SK-N-SH (cell line): ENCODE data around the gene CYP26C1. TPM values are rescaled to one million over a fixed set of nuclear protein-coding genes. Genes with fewer than 3 reads are reported as not detected.

Source experiments
- CTCF ChIA-PET: fragments of 300-600, 350-600 bp; formaldehyde crosslinking; extraction: SDS; loops from one replicate; lab custom pipeline; 2021; lab: Yijun Ruan, JAX
- POLR2A ChIA-PET: fragments of 350-600 bp; sonication (Branson Sonifier 250); formaldehyde crosslinking; extraction: SDS; loops from one replicate; lab custom pipeline; 2020; ENCODE audit warnings: antibody characterized with exemption, inconsistent platforms; lab: Yijun Ruan, JAX
- DNase-seq: peaks from one replicate; pipeline ENCODE4 v3.0.0; 2012
- H2AFZ ChIP-seq: fragments of 200-600 bp; sonication (generic); 2 replicates; pipeline ENCODE4 v1.8.1; 2016; ENCODE audit warnings: antibody characterized with exemption, mild to moderate bottlenecking, low read depth
- H3F3A ChIP-seq: fragments of 200-600 bp; sonication (generic); replicated peaks from 2 replicates; pipeline ENCODE3; 2016; ENCODE audit warnings: antibody characterized with exemption, mild to moderate bottlenecking; ENCODE audit not compliant: insufficient read depth
- H3K27ac ChIP-seq, 2 experiments: fragments of 200-500 bp in 1 of 2; fragments of 200-600 bp in 1 of 2; sonication (Bioruptor generic) in 1 of 2; sonication (generic), shearing (Covaris generic) in 1 of 2; 2 replicates each; pipeline versions ENCODE4 v1.5.1 to v1.6.1; 2014 to 2016; ENCODE audit warnings: low read depth in 2 of 2, inconsistent platforms in 1 of 2, low read length in 1 of 2, mild to moderate bottlenecking in 1 of 2, mixed read lengths in 1 of 2
- H3K27me3 ChIP-seq: fragments of 200-600 bp; sonication (generic), shearing (Covaris generic); 2 replicates; pipeline ENCODE4 v1.6.1; 2016; ENCODE audit warnings: mixed run types; ENCODE audit not compliant: insufficient read depth
- H3K36me3 ChIP-seq, 2 experiments: fragments of 200-500 bp in 1 of 2; fragments of 200-600 bp in 1 of 2; sonication (Bioruptor generic) in 1 of 2; sonication (generic) in 1 of 2; replicated peaks in 1 of 2; 2 replicates each; pipeline versions ENCODE3 to v1.5.1; 2014 to 2016; ENCODE audit warnings: low read length in 1 of 2, mild to moderate bottlenecking in 1 of 2; ENCODE audit not compliant: insufficient read depth in 2 of 2, control insufficient read depth in 1 of 2
- H3K4me1 ChIP-seq, 2 experiments: fragments of 200-500 bp in 1 of 2; fragments of 200-600 bp in 1 of 2; sonication (Bioruptor generic) in 1 of 2; sonication (generic), shearing (Covaris generic) in 1 of 2; 2 replicates each; pipeline versions ENCODE4 v1.5.1 to v1.6.1; 2014 to 2016; ENCODE audit warnings: low read depth in 1 of 2, low read length in 1 of 2, mixed run types in 1 of 2; ENCODE audit not compliant: insufficient read depth in 2 of 2, control insufficient read depth in 1 of 2
- H3K4me2 ChIP-seq: fragments of 200-600 bp; sonication (generic), shearing (Covaris generic); 2 replicates; pipeline ENCODE4 v1.6.1; 2017; ENCODE audit warnings: mixed run types
- H3K4me3 ChIP-seq, 2 experiments: fragments of 200-500 bp in 1 of 2; fragments of 200-600 bp in 1 of 2; sonication (Bioruptor generic) in 1 of 2; sonication (generic), shearing (Covaris generic) in 1 of 2; 2 replicates each; pipeline versions ENCODE4 v1.5.1 to v1.8.1; 2014 to 2016; ENCODE audit warnings: low read depth in 2 of 2, inconsistent platforms in 1 of 2, low read length in 1 of 2, mild to moderate bottlenecking in 1 of 2, mixed read lengths in 1 of 2, moderate library complexity in 1 of 2
- H3K79me2 ChIP-seq: fragments of 200-600 bp; sonication (generic); 2 replicates; pipeline ENCODE4 v1.8.1; 2017; ENCODE audit warnings: mild to moderate bottlenecking; ENCODE audit not compliant: insufficient read depth
- H3K9ac ChIP-seq: fragments of 200-600 bp; sonication (generic); 2 replicates; pipeline ENCODE4 v1.6.1; 2017; ENCODE audit warnings: mixed run types
- H3K9me2 ChIP-seq: fragments of 200-600 bp; sonication (generic); 2 replicates; pipeline ENCODE4 v1.6.1; 2017; ENCODE audit warnings: mixed run types
- H3K9me3 ChIP-seq: fragments of 200-600 bp; sonication (generic); 2 replicates; pipeline ENCODE4 v1.6.1; 2017; ENCODE audit warnings: mixed run types, mild to moderate bottlenecking, moderate library complexity
- H4K20me1 ChIP-seq: fragments of 200-600 bp; sonication (generic); 2 replicates; pipeline ENCODE4 v1.6.1; 2017; ENCODE audit warnings: mild to moderate bottlenecking, mixed run types; ENCODE audit not compliant: insufficient read depth
- EP300 ChIP-seq, 2 experiments: IDR thresholded peaks; 2 replicates each; pipeline versions ENCODE4 v1.4.0 to v1.6.1; 2012; ENCODE audit warnings: borderline replicate concordance in 1 of 2, low read depth in 1 of 2, low read length in 1 of 2
- EZH2phosphoT487 ChIP-seq: fragments of 200-600 bp; sonication (generic); IDR thresholded peaks from 2 replicates; pipeline ENCODE4 v1.6.1; 2017; ENCODE audit warnings: low read depth, mixed run types, mild to moderate bottlenecking, antibody characterized with exemption, moderate library complexity, borderline replicate concordance
- GATA2 ChIP-seq: sonication (generic); formaldehyde crosslinking; IDR thresholded peaks from 2 replicates; pipeline ENCODE4 v1.5.0; 2020; ENCODE audit warnings: mild to moderate bottlenecking, missing genetic modification reagents
- MXI1 ChIP-seq: IDR thresholded peaks from 2 replicates; pipeline ENCODE4 v1.6.1; 2012; ENCODE audit warnings: mild to moderate bottlenecking, low read depth, low read length, improper control_type of control experiment
- RXRA ChIP-seq: IDR thresholded peaks from 2 replicates; pipeline ENCODE4 v1.4.0; 2012; ENCODE audit warnings: low read depth, mild to moderate bottlenecking, borderline replicate concordance
- SMC3 ChIP-seq: IDR thresholded peaks from 2 replicates; pipeline ENCODE4 v1.6.1; 2012; ENCODE audit warnings: low read depth, low read length, improper control_type of control experiment
- WGBS: methylation state at CpG from one replicate; pipeline ENCODE4 v1.1.6; 2017; ENCODE audit warnings: low lambda C conversion rate; 5-methylcytosine and 5-hydroxymethylcytosine counted together
- polyA plus RNA-seq, 3 experiments: library from polyadenylated mRNA; depleted of rRNA; stranded (reverse); fragments of >200 nt; gene quantifications; 2 replicates each; pipeline ENCODE4 v1.2.3, GENCODE V29; 2012
- TF ChIP-seq, protein P1 (sequence below): IDR thresholded peaks from 2 replicates; pipeline ENCODE4 v1.6.1; 2012; ENCODE audit warnings: mild to moderate bottlenecking, low read depth, low read length, moderate library complexity
- TF ChIP-seq, protein P2 (sequence below): fragments of 200-600 bp; sonication (generic); IDR thresholded peaks from 2 replicates; pipeline ENCODE4 v1.6.1; 2017; ENCODE audit warnings: antibody characterized with exemption, mild to moderate bottlenecking, moderate library complexity

The CYP26C1 gene
- polyA plus RNA-seq, 1 of the 3 experiments (the other 2 are of a cell fraction), result not detected

DNA sequence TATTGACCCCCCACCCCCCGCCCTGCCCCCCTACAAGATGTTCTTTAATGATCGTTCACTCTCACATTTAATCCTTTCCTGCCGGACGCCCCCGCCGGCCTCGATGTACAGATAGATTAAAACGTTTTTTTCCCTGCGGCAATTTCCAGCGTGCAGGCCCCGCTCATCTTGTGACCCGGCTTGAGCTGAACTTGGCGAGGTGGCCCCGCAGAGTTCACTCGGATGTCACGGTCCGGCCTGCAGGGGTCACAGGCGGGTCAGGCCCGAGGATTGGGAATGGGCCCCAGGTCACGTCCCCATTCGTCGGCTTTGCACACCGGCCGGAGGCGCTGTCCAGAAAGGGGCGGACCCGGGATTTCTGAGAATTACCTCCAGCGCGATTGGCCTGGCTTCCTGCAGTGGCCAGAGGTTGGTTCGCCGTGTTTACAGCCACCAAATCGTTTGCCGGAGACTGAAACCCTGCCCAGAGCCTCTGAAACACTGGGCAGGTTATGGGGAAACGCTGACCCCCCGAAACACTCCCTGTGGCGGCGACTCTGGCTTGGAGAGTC is 11.2 kb downstream of the CYP26C1 start:
- Histone ChIP-seq H3K4me1 (peaks cover 0 to 39% of the 10 kb centered on the region in 2 experiments; a peak in 1 of 4 replicates), H3K27me3 (peaks cover 68% of the 10 kb centered on the region), H3K36me3 (no peaks in the 10 kb centered on the region), H3K79me2 (no peaks in the 10 kb centered on the region), H2AFZ (no peak overlapping the region), H3K9me3 (no peaks in the 10 kb centered on the region), H4K20me1 (no peaks in the 10 kb centered on the region), H3F3A (peaks cover 2% of the 10 kb centered on the region), H3K9ac (no peak overlapping the region), H3K4me2 (peak overlapping the region; percentile 80), H3K27ac (no peak overlapping the region), H3K9me2 (no peaks in the 10 kb centered on the region), H3K4me3 (peak overlapping the region; percentile 53 to 58)
- CTCF ChIA-PET, result interaction anchor here (0.6 to 2.9 kb wide), 5 partner anchors 9 to 281 kb away, joined by 3 to 21 read pairs (median 4); no protein-coding TSS in a partner anchor
- TF ChIP-seq MXI1 (no peak), EP300 (IDR thresholded peaks at IDR 0.05; ENCODE audit: borderline replicate concordance in 1 of 2, low read depth in 1 of 2, low read length in 1 of 2) (no peak), GATA2 (CRISPR knock-in tag) (0 out of 2 replicates have a peak, but pooled peaks have one; percentile 12), RXRA (peak; percentile 62; the same call in 1 of the 2 replicates)
- TF ChIP-seq, protein P1, sequence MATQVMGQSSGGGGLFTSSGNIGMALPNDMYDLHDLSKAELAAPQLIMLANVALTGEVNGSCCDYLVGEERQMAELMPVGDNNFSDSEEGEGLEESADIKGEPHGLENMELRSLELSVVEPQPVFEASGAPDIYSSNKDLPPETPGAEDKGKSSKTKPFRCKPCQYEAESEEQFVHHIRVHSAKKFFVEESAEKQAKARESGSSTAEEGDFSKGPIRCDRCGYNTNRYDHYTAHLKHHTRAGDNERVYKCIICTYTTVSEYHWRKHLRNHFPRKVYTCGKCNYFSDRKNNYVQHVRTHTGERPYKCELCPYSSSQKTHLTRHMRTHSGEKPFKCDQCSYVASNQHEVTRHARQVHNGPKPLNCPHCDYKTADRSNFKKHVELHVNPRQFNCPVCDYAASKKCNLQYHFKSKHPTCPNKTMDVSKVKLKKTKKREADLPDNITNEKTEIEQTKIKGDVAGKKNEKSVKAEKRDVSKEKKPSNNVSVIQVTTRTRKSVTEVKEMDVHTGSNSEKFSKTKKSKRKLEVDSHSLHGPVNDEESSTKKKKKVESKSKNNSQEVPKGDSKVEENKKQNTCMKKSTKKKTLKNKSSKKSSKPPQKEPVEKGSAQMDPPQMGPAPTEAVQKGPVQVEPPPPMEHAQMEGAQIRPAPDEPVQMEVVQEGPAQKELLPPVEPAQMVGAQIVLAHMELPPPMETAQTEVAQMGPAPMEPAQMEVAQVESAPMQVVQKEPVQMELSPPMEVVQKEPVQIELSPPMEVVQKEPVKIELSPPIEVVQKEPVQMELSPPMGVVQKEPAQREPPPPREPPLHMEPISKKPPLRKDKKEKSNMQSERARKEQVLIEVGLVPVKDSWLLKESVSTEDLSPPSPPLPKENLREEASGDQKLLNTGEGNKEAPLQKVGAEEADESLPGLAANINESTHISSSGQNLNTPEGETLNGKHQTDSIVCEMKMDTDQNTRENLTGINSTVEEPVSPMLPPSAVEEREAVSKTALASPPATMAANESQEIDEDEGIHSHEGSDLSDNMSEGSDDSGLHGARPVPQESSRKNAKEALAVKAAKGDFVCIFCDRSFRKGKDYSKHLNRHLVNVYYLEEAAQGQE, result peak; percentile 84
- TF ChIP-seq, protein P2, sequence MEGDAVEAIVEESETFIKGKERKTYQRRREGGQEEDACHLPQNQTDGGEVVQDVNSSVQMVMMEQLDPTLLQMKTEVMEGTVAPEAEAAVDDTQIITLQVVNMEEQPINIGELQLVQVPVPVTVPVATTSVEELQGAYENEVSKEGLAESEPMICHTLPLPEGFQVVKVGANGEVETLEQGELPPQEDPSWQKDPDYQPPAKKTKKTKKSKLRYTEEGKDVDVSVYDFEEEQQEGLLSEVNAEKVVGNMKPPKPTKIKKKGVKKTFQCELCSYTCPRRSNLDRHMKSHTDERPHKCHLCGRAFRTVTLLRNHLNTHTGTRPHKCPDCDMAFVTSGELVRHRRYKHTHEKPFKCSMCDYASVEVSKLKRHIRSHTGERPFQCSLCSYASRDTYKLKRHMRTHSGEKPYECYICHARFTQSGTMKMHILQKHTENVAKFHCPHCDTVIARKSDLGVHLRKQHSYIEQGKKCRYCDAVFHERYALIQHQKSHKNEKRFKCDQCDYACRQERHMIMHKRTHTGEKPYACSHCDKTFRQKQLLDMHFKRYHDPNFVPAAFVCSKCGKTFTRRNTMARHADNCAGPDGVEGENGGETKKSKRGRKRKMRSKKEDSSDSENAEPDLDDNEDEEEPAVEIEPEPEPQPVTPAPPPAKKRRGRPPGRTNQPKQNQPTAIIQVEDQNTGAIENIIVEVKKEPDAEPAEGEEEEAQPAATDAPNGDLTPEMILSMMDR, result peak; percentile 16; the same call in 1 of the 2 replicates
- POLR2A ChIA-PET, result no interaction called here
- WGBS, result 13% methylated on average over 26 of the region's 37 CpGs
- DNase-seq, result peak; percentile 80

DNA sequence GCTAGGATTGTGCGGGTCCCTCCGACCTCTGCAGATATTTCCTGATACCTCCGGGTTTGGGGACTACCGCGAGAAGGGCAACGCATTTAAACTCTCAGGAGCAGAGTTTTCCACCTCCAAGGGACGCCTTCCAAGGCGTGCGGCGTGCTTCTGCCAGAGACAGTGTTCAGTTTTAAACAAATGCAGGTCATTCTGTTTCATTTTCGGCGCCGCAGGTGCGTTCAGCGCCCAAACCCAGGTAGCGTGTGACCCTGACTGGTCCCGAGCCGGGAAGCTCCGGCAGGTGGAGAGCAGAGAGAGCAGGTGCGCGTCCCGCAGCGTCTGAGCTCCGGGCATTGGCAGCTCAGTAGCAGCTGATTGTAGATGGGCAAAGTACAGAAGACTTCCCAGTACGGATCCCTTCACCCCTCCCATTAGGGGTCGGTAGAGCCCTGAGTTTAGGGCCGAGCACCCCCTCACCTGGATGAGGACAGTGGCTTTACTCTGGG is 11.7 kb downstream of the CYP26C1 start:
- Histone ChIP-seq H3K9ac (no peak overlapping the region), H3K9me2 (no peaks in the 10 kb centered on the region), H3K4me1 (peaks cover 0 to 39% of the 10 kb centered on the region in 2 experiments; a peak in 1 of 4 replicates), H4K20me1 (no peaks in the 10 kb centered on the region), H3F3A (peaks cover 4% of the 10 kb centered on the region), H3K36me3 (no peaks in the 10 kb centered on the region), H3K27me3 (peaks cover 63% of the 10 kb centered on the region), H3K9me3 (no peaks in the 10 kb centered on the region), H3K79me2 (no peaks in the 10 kb centered on the region), H3K4me2 (peak overlapping the region; percentile 80), H3K27ac (no peak overlapping the region), H3K4me3 (peak overlapping the region; percentile 53 to 58), H2AFZ (no peak overlapping the region)
- TF ChIP-seq SMC3, result no peak
- TF ChIP-seq, protein P1, result no peak
- TF ChIP-seq, protein P2, result no peak
- TF ChIP-seq EZH2phosphoT487, result 0 out of 2 replicates have a peak, but pooled peaks have one; percentile 17
- CTCF ChIA-PET, result interaction anchor here (0.6 to 2.0 kb wide), 9 partner anchors 12 to 410 kb away, joined by 3 to 8 read pairs (median 3); partner anchors contain the start of gene MYOF
- 13% methylated on average over 20 of the region's 27 CpGs for WGBS
- DNase-seq, result no peak
- POLR2A ChIA-PET, result no interaction called here
